Prostate gland (tissue), 2 donors: Measurements from ENCODE around the gene NFATC2IP. TPM values are rescaled to one million over a fixed set of nuclear protein-coding genes. Genes with fewer than 3 reads are reported as not detected.
"Not testable (repeated sequence)": the region's sequence is repeated elsewhere in the genome, so short reads cannot be mapped to it uniquely, and the experiment has no call there.

Experiments used
- DNase-seq: peaks from one replicate; pipeline ENCODE4 v3.0.0-alpha.2; 2019; ENCODE audit warnings: low spot score
- H3K27ac ChIP-seq, 2 donors: fragments of 200-600 bp; sonication (generic); 2 replicates each; pipeline ENCODE4 v1.5.1; 2017 to 2019
- H3K27me3 ChIP-seq: fragments of 200-600 bp; sonication (generic); replicated peaks from 2 replicates; pipeline ENCODE4 v1.5.1; 2019; ENCODE audit not compliant: insufficient read depth
- H3K36me3 ChIP-seq, 2 donors: fragments of 200-600 bp; sonication (generic); 1 replicate in 1 of 2; 2 replicates in 1 of 2; pipeline versions ENCODE4 v1.5.1 to v1.8.1; 2017 to 2019
- H3K4me1 ChIP-seq: fragments of 200-600 bp; sonication (generic); replicated peaks from 2 replicates; pipeline ENCODE4 v1.5.1; 2019
- H3K4me3 ChIP-seq, 2 donors: fragments of 200-600 bp; sonication (generic); 2 replicates each; pipeline ENCODE4 v1.5.1; 2017 to 2019
- H3K9me3 ChIP-seq: fragments of 200-600 bp; sonication (generic); 2 replicates; pipeline ENCODE4 v1.5.1; 2017
- CTCF ChIP-seq, 4 experiments: fragments of 200-600 bp in 2 of 4; fragments of 450-650 bp in 2 of 4; sonication (generic) in 2 of 4; IDR thresholded peaks; 1 replicate in 3 of 4; 2 replicates in 1 of 4; pipeline ENCODE4 v1.5.1; 2016 to 2019; ENCODE audit warnings: antibody characterized with exemption in 4 of 4, mild to moderate bottlenecking in 2 of 4, moderate library complexity in 2 of 4
- POLR2A ChIP-seq: fragments of 450-650 bp; IDR thresholded peaks from one replicate; pipeline ENCODE4 v1.6.1; 2016; ENCODE audit warnings: antibody characterized with exemption, mild to moderate bottlenecking
- POLR2AphosphoS5 ChIP-seq: sonication (generic); formaldehyde crosslinking; IDR thresholded peaks from one replicate; pipeline ENCODE4 v1.6.1; 2017; ENCODE audit warnings: antibody characterized with exemption
- WGBS: methylation state at CpG from one replicate; pipeline ENCODE4 v1.1.5; 2018; 5-methylcytosine and 5-hydroxymethylcytosine counted together
- intact Hi-C: fragments of 100-400 bp; cut with DNase I; formaldehyde crosslinking; loops from one replicate; pipeline ENCODE4 v1.14.2; 2022
- total RNA-seq, 2 donors: library from RNA; depleted of rRNA; stranded (reverse); fragments of >200 nt; gene quantifications; one replicate each; pipeline ENCODE4 v1.1.0, GENCODE V29; 2016

NFATC2IP gene
- total RNA-seq, 2 donors from 2014 or later: 18.8 to 47.3 TPM

GRCh38 chr16:28935924-28936783, 14.6 kb upstream of the NFATC2IP start:
- H3K4me3 ChIP-seq: no peak overlapping the region
- DNase-seq: peak; percentile 31
- TF ChIP-seq CTCF (IDR thresholded peaks at IDR 0.05) (no peak), POLR2A (no peak), POLR2AphosphoS5 (peak; percentile 12)
- no peak overlapping the region for H3K27ac ChIP-seq
- no peaks in the 10 kb centered on the region for H3K27me3 ChIP-seq
- intact Hi-C loops: no loop called here
- H3K36me3 ChIP-seq: no peaks in the 10 kb centered on the region
- no peaks in the 10 kb centered on the region for H3K9me3 ChIP-seq
- no peaks in the 10 kb centered on the region for H3K4me1 ChIP-seq
- 34% methylated on average over 36 of the region's 36 CpGs for WGBS

- H3K4me3 ChIP-seq: no peak overlapping the region
- WGBS: 78% methylated on average over 26 of the region's 26 CpGs
- intact Hi-C loops: no loop called here
- TF ChIP-seq POLR2AphosphoS5 (no peak), POLR2A (no peak), CTCF (IDR thresholded peaks at IDR 0.05) (no peak)
- H3K27me3 ChIP-seq: no peaks in the 10 kb centered on the region
- H3K9me3 ChIP-seq: no peaks in the 10 kb centered on the region
- DNase-seq: no peak
- H3K36me3 ChIP-seq: no peaks in the 10 kb centered on the region
- H3K27ac ChIP-seq: no peak overlapping the region
- H3K4me1 ChIP-seq: no peaks in the 10 kb centered on the region
Measured at GRCh38 chr16:28936784-28937155, 14.0 kb upstream of the NFATC2IP start.

GRCh38 chr16:28937222-28937876, 13.4 kb upstream of the NFATC2IP start:
- no peak overlapping the region for H3K4me3 ChIP-seq
- no peak for DNase-seq
- intact Hi-C loops: no loop called here
- no peak overlapping the region for H3K27ac ChIP-seq
- H3K36me3 ChIP-seq: no peaks in the 10 kb centered on the region
- no peaks in the 10 kb centered on the region for H3K4me1 ChIP-seq
- 78% methylated on average over 14 of the region's 14 CpGs for WGBS
- H3K9me3 ChIP-seq: no peaks in the 10 kb centered on the region
- TF ChIP-seq POLR2A: no peak
- no peak for TF ChIP-seq POLR2AphosphoS5
- no peak for TF ChIP-seq CTCF (IDR thresholded peaks at IDR 0.05)
- H3K27me3 ChIP-seq: no peaks in the 10 kb centered on the region

- no peaks in the 10 kb centered on the region for H3K4me1 ChIP-seq
- WGBS: 81% methylated on average over 7 of the region's 7 CpGs
- no peaks in the 10 kb centered on the region for H3K27me3 ChIP-seq
- H3K4me3 ChIP-seq: no peak overlapping the region
- no peak for TF ChIP-seq POLR2AphosphoS5
- no peak for TF ChIP-seq POLR2A
- TF ChIP-seq CTCF (IDR thresholded peaks at IDR 0.05): no peak
- H3K27ac ChIP-seq: no peak overlapping the region
- intact Hi-C loops: no loop called here
- H3K36me3 ChIP-seq: no peaks in the 10 kb centered on the region
- no peaks in the 10 kb centered on the region for H3K9me3 ChIP-seq
- DNase-seq: no peak
Measured at GRCh38 chr16:28938721-28939120, 12.0 kb upstream of the NFATC2IP start.

- H3K27me3 ChIP-seq, intact Hi-C loops: not testable (repeated sequence)
- 92% methylated on average over 7 of the region's 7 CpGs for WGBS
Measured at GRCh38 chr16:28939825-28940224, 10.9 kb upstream of the NFATC2IP start.

More at GRCh38 chr16:28939825-28940224, 10.9 kb upstream of the NFATC2IP start:
- DNase-seq, H3K4me3 ChIP-seq, H3K9me3 ChIP-seq, H3K4me1 ChIP-seq, H3K36me3 ChIP-seq, H3K27ac ChIP-seq: not testable (repeated sequence)
